ENCODE data around the gene SIPA1L3.

DNA sequence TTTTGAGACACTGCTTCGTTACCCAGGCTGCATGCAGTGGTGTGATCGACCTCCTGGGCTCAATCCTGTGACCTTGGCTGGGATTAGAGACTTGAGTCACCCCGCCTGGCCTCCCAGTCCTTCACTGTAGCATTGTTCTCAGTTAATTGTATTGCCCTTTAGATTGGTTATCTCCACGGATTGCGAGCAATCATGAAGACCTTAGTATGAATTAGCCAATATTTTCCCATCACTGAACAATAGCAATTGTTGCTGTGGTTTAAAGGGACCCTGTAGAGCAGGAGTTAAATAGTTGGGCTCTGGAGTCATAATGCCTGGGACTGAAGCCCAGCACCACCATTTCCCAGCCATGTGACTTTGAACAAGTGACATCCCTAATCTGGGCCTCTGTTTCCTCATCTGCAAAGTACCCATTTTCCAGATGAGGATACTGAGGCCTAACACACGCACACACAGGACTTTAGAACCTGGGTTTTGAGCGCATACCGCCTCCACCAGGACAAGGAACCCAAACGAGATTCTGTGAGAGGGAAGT lies 340.8 kb downstream of the SIPA1L3 start:
- TF ChIP-seq, protein P1, sequence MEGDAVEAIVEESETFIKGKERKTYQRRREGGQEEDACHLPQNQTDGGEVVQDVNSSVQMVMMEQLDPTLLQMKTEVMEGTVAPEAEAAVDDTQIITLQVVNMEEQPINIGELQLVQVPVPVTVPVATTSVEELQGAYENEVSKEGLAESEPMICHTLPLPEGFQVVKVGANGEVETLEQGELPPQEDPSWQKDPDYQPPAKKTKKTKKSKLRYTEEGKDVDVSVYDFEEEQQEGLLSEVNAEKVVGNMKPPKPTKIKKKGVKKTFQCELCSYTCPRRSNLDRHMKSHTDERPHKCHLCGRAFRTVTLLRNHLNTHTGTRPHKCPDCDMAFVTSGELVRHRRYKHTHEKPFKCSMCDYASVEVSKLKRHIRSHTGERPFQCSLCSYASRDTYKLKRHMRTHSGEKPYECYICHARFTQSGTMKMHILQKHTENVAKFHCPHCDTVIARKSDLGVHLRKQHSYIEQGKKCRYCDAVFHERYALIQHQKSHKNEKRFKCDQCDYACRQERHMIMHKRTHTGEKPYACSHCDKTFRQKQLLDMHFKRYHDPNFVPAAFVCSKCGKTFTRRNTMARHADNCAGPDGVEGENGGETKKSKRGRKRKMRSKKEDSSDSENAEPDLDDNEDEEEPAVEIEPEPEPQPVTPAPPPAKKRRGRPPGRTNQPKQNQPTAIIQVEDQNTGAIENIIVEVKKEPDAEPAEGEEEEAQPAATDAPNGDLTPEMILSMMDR (IDR thresholded peaks at IDR 0.05; ENCODE audit: low read length): no peak
- TF ChIP-seq EZH2 (IDR thresholded peaks at IDR 0.05; ENCODE audit: borderline replicate concordance, low read length): no peak

All from OCI-LY1 (cell line).